Hippocampal formation (tissue), 2 donors: Measurements from ENCODE around the gene BEND7.
"Not testable (repeated sequence)": the region's sequence is repeated elsewhere in the genome, so short reads cannot be mapped to it uniquely, and the experiment has no call there.

Source experiments
- DNase-seq, 2 donors: peaks; one replicate each; lab custom pipeline; 2025; lab: John Stamatoyannopoulos, UW

BEND7 gene

DNA sequence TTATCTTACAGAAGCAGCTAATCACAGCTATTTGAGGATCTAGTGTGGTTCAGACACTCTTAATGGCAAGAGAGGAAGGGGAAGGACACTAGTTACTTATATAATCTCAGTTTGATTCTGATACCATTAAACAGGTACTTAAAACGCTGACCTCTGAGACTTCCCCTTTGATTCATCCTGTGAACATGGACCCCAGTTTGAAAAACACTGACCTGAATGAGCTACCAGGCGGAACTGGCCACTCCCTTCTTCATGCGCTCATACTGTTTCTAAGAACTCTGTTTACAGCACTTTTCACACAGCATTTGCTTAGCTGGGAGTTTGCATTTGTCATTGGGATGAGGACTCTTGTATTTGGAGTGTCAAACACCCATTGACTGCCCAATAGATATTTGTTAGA, 45.7 kb downstream of the BEND7 start:
- no peak for DNase-seq

DNA sequence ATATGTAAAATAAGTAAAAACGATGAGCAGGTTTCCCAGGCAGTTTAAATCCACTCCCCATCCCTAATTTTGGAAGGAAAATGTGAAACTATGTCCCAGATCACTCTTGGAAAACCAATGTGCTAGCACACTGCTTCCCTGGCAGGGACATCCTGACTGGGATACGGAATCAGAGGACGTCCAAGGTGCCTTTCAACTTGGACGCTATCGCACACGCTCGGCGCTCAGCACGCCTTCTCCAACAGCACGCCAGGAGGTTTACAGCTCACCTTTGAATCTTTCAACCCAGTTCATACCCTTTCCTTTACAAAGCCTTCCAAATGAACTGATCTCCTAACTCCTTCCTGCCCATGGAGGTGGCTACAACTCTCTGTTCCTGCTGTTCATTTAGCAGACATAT, 47.1 kb downstream of the BEND7 start:
- DNase-seq: no peak

DNA sequence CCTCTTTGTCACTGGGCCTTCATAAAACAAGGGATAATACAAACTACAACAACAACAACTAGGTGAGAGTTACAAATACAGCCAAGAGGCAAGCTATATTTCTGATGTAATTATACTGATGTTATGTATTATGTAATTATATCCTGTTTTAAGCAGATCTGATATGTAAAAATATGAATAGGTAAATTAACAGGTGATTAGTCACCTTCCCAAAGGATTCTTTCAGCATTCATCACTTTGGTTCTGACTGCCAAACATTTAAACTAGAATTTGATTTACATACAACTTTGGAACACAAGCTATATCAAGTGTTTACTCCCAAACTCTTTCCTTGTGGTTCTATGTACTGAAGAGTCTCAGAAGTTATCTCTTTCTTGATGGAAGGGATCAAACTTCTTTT, 53.7 kb downstream of the BEND7 start:
- DNase-seq: no peak

DNA sequence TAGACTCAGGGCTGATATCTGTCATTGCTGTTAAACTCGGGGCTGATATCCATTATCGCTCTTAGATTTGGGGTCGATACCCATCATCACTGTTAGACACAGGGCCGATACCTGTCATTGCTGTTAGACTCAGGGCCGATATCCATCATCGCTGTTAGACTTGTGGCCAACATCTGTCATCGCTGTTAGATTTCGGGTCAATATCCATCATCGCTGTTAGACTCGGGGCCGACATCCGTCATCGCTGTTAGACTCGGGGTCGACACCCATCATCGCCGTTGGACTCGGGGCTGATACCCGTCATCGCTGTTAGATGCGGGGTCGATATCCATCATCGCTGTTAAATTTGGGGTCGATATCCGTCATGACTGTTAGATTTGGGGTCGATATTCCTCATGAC, 54.8 kb downstream of the BEND7 start:
- DNase-seq: no peak

DNA sequence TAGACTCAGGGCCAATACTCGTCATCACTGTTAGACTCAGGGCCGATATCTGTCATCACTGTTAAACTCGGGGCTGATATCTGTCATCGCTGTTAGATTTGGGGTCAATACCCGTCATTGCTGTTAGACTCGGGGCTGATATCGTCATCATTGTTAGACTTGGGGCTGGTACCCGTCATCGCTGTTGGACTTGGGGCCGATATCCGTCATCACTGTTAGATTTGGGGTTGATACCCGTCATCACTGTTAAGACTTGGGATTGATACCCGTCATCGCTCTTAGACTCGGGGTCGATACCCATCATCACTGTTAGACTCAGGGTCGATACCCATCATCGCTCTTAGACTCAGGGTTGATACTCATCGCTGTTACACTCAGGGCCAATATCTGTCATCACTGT, 56.5 kb downstream of the BEND7 start:
- DNase-seq: no peak

DNA sequence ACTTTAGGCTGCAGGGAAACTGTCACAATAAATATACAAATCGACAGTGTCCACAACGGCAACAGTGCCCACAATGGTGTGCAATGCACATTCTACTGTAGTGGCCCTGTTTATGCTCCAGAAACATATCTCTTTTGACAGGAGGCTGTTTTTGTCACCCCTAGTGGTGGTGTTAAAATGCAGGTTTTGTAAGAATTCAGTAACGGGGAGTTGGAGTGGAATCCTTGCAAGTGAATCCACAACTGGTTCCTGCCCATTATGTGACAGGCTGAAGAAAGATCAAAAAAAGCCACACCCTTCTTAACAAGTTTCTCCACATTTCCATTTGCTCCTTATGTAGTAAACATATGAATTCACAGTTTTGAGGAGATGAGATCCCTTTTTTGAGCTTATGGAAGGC, 58.5 kb downstream of the BEND7 start:
- no peak for DNase-seq

DNA sequence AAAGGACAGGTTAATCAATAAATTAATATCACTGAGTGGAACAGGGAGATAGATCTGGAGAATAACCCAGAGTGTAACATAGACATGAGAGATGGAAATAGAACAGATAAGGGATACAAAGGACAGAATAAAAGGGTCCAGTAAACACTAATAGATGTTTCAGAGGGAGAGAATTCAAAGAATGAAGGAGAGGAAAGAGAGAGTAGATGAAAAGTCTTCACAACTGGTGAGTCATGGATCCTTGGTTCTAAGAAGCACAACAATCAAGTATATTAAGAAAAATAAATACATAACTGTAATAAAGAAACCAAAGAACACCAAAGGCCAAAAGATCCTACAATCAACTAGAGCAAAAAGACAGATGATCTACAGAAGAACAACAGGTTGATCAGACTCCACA, 66.3 kb downstream of the BEND7 start:
- DNase-seq: no peak

DNA sequence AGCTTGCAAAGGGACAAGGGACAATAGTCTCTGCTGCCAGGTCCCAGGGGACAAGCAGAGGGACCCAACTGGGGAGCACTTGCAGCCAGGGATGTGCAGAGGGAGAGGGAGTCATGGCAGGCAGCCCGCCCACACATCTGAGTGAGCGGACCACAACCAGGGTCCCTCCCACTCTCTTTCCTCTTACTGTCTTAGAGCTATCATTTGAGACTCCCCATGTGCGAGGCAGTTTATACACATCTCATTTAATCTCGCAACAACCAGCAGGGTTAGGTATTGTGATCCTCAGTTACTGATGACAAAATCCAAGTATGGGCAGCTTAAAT, 70.2 kb downstream of the BEND7 start:
- no peak for DNase-seq

DNA sequence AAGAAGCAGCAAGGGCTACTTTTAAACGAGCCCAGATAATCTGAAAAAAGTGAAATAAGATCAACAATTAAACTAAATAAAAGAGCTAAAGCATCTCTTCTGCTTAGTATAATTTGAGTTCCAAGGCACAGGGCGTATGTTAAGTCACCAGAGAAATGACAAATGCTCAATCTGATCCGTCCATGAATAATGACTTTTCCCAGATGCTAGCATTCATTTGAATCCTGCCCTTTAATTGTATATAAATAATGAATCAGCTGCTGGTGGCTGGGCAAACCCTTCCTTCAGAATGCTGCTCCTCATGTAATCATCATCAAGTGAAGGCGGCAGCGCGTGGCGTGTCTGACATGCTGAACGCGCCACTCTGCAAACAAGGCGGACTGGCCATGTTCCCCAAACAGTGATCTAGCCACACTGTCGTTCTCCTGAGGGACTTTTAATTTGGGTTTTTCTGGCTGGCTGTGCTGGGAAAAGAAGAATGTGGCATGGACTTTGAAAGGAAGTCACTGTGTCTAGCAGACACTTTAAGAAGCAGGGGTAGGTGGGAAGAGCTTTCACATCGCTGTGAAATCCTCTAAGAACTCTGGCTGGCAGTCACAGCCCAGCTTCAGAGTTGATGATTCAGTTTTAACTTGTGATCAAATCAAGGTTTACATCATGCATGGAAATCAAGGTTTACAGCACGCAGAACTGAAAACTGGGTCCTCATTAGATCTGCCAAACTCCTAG, 70.7 kb downstream of the BEND7 start:
- no peak for DNase-seq

DNA sequence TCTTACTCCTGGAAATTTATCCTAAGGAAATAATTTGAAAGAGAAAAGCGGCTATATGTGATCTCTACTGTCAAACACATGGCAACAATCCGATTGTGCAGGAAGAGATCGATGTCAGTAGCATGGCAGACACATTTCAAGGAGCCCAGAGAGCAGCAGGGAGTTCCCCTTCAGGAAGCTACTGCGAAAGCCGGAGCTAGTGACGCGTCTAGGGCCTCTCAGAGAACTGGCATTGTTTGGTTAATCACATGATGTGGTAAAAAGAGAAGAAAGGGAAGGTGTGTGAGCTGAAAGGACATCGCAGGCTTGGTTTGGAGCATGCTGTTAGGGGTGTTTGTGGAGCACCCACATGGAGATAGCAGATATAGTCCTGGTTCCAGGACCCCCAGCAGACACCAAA, 74.9 kb downstream of the BEND7 start:
- no peak for DNase-seq

DNA sequence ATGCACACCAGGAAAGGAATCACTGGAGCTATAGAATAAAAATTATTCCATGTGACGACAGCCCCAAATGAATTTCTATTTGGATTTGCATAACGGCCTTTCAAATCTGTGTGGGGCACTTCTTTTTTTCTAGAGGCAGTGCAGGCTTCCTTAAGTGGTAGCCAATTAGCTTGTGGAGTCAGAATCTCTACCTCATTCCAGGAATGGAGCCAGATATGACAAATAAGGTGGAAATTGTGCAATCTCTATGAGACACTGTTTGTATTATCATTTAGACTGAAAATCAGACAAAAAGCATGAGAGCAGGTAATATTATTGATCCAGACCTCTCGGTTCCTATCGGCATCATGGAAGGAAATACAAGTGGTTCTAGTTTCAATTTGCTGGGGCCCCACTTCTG, 78.7 kb downstream of the BEND7 start:
- DNase-seq: no peak

DNA sequence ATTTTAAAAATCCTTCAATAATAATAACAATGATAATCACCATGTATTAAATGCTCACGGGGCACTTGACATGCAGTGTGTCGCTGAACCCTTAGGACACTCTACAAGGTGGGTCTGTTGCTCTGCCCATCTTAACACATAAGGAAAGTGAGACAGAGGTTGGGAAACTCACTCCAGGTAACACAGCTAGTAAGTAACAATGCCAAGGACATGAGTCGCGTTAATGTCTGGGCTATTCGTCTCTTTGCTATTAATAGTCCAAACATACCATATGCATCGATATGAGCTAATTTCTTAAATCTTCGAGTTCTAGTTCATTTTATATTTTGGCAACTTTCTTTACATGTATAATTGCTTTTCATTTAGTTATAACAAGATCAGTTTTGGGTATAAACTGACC, 79.5 kb downstream of the BEND7 start:
- DNase-seq: no peak

DNA sequence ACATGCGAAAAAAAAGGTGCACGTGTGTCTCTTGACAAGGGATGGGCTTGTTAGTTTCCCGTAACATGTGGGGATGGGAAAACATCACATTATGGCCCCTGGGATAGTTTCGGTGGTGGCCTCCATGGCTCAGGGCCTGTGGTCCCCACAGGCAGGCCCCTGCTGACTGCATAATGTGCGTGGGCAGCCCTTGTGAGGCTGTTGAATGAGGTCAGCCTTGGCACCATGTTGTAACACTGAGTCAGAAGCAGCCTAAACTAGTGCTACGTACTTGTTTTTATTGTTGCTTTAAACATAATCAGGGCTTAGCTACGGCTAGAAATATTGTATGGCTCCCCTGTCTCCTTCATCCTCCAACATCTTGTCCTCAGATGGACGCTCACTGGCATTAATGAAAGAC, 80.6 kb downstream of the BEND7 start:
- DNase-seq: no peak

DNA sequence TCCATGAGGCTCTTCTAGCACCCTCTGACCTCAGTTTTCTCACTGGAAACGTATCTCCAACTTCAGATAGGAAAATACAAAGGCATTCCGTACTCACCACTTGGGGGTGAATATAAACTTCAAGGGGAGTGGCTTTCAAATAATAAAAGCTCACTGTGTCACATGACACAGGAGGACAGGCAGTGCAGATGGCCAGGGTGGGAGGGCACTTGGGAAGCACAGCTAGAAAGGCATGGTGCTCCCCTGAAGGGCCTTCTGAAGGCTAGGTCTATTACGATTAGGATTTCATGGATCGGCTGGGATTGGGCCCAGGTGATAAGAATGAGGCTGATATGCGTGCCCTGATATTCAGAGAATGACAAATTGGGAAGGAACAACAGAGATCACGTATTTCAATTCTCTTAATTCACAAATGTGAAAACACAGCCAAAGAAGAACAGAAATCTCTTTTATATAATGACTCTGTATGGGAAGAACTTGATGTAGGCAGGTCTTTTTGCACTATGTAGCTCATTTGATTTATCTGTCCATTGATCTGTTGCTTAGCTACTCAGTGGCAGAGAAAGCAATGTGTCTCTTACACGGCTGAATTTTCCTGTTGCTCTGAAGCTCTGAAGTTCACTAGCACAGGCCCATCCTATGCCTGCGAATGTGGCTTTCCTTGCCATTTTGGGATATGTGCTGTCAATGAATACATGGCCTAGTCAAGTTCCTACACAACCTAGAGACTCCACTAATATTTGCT, 83.0 kb downstream of the BEND7 start:
- no peak for DNase-seq

DNA sequence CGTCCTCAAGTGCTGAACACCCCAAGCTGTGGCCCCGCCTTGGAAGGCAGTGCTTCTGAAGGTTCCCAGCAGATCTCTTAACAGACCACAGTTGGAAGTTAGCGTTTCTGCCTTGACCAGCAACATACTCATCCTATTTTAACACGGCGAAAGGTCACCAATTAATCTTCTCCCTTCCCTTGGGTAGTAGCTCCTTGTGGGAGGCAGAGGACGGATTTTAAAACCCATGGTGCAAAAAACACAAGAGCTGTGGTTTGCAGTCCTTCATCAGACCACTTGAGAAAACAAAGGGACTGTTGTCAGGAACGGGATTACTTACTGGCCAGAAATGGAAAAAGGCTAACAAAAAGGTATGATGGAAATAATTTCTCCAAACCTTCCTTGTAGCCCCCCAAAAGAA, 87.3 kb downstream of the BEND7 start:
- no peak for DNase-seq

DNA sequence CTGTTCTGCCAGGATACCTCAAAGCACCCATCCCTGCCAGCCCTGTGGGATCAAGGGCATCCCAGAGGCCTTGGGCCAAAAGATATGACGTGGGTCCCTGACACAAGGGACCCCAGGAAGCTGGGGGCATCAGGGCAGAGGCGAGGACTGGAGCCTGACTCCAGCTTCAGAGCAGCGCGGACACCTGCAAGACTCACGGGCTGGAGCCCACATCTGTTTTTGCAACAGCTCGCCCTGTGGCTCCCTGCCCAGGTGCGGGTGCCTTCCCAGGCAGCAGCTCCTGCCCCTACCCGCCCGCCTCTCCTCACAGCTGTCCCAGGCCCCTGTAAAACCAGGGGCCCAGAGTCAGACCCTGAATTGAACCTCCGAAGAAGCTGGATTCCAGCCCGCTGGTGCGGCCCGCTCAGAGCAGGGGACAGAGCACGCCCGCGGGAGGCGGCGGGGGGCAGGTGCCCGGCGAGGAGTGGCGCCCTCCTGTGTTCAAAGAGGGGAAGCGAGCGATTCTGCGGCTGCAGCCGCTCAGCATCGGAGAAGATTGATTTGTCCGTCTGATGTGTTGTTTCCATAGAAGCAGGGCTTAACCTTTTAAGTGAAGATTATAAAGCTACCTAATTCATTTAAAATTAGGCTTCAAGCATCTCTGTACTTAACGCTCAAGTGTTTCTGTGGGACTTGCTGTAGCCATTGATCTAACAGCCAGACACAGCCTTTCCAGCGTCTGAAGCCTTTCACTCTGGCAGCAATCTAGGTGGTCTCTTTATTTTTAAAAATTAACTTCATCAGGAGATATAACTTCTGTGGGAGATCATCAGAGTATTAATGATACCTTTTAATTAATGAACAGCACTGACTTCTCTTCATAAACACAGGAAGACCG, 88.4 kb downstream of the BEND7 start:
- peak in 1 of 2 donors; percentile 12 for DNase-seq

DNA sequence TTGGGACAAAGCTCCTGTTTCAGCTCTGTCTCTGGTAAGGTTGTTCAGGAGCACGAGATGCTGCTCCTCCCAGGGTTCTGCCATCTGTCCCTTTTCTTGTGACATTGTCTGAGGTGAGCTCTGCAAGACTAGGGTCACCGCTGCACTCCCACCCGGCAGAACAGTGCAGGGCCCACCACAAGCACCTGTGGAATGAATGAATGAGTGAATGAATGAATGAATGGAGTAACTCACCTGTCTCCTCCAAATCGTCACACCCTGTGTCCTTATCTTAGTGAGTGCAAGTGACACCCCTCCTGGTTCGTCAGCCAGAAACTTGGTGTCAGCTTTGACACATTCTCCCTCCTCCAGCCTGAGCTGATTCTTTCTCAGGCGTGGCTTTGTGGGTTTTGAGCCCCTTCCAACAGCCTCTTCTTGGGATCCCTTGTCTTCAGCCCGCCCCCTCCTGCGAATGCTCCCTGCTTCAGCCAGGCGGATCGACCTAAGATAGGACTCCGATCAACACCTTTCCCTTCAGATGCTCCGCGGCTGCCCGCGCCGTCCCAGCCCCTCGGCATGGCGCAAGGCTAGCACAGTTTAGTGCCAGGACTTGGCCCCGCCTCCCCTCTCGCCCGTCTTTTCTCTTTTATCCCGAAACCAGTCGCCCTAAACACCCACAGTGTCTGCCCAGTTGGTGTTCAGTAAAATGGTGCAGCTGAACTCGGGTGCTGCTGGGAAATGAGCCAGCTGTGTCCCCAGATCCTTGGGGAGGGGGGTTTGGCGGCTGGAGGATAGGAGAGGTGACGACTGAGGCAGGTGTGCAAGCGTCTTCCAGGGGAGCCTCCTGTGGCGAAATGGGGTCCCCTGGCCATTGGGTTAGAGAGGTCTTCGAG, 89.3 kb downstream of the BEND7 start:
- DNase-seq: no peak

DNA sequence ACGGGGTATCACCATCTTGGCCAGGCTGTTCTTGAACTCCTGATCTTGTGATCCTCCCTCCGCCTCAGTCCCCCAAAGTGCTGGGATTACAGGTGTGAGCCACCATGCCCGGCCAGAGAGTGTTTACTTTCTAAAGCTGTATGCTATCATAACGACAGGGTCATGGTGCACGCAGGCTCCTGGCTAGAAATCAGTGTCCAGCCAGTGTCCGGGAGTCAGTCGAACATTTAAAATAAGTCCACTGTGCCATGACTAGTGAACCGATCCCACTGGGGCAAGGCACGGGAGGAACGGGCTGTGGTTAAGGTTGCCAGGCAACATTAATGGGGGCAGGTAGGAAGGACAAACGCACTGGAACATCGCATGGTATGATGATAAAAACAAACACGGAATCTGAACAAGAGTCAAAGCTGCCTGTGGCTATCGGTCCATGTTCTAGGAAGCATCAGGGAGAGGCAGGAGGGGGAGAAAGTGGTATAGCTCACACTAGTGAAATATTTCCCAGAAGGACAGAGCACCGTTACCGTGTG, 91.7 kb downstream of the BEND7 start:
- no peak for DNase-seq

DNA sequence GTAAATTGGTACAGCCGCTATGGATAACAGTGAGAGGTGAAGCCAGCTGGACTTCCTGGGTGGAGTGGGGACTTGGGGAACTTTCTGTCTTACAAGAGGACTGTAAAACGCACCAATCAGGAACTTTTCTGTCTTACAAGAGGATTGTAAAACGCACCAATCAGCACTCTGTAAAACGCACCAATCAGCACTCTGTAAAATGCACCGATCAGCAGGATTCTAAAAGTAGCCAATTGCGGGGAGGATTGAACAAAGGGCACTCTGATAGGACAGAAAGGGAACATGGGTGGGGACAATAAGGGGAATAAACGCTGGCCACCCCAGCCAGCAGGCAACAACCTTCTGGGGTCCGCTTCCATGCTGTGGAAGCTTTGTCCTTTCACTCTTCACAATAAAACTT, 100.9 kb downstream of the BEND7 start:
- not testable (repeated sequence) for DNase-seq

DNA sequence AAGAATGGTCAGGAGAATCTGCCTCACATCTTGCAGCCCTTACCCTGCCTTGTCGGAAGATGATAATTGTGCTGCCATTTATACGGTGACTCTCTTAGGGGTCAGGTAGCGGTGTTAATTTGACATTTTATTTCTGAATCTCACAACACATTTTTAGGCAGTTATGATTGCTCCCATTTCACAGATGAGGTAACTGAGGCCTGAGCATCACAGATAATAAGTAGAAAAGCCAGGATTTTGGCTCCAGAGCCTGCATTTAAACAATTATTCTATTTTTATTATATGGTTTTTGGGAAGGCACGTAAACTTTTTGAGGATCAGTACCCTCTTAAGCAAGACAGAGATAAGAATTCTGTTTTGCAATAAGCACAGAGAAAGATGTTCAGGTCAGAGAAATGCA, 103.4 kb downstream of the BEND7 start:
- no peak for DNase-seq

DNA sequence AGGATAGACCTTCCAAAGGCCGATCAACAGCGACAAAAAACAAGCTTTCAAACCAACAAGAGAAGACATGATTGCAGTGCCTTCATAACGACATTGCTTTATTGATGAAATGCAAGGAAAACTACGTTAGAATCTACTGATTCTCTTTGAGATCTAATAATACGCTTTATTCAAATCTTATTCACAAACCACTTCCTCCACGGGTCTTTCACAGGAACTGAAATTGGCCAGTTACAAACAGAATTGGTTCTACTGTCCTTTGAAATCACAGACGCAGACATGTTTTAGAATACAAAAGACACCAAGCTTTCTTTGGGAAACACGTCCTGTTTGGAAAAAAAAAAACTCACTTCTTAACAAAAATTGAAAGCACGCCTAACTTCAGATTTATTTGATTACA, 106.0 kb downstream of the BEND7 start:
- DNase-seq: no peak
